AG04450 (cell line): ENCODE data around the gene MGAT5B. TPM values are rescaled to one million over a fixed set of nuclear protein-coding genes. Genes with fewer than 3 reads are reported as not detected.

Experiments used
- CTCF ChIA-PET: fragments of 300-600, 350-600 bp; formaldehyde crosslinking; extraction: SDS; loops from one replicate; lab custom pipeline; 2022; ENCODE audit warnings: antibody characterized with exemption, inconsistent platforms; lab: Charles Lee
- POLR2A ChIA-PET: fragments of 350-600 bp; formaldehyde crosslinking; extraction: SDS; loops from one replicate; lab custom pipeline; 2021; ENCODE audit warnings: antibody characterized with exemption, inconsistent platforms; lab: Yijun Ruan, JAX
- DNase-seq: peaks from one replicate; pipeline ENCODE4 v3.0.0-alpha.2; 2011; ENCODE audit warnings: low read depth, low spot score
- H3K27ac ChIP-seq: one replicate; pipeline ENCODE4 v1.5.1; 2012; ENCODE audit warnings: low read depth, low read length, control low read depth
- H3K27me3 ChIP-seq: one replicate; pipeline ENCODE4 v1.6.0; 2012; ENCODE audit warnings: low read length; ENCODE audit not compliant: control insufficient read depth, insufficient read depth
- H3K4me3 ChIP-seq: 2 replicates; pipeline ENCODE4 v1.5.1; 2011; ENCODE audit warnings: mild to moderate bottlenecking, low read depth, low read length, control low read depth
- H3K9me3 ChIP-seq: 2 replicates; pipeline ENCODE4 v1.5.1; 2012; ENCODE audit warnings: low read length; ENCODE audit not compliant: control insufficient read depth, insufficient read depth
- polyA plus RNA-seq: library from polyadenylated mRNA; depleted of rRNA; stranded (reverse); fragments of >200 nt; gene quantifications from 2 replicates; pipeline ENCODE4 v1.2.3, GENCODE V29; 2011
- TF ChIP-seq, protein P1 (sequence below): IDR thresholded peaks from 2 replicates; pipeline ENCODE4 v1.5.1; 2011; ENCODE audit warnings: low read depth, low read length, control low read depth, inconsistent platforms

Gene MGAT5B
- polyA plus RNA-seq, 1 experiment: 0.69 TPM

DNA sequence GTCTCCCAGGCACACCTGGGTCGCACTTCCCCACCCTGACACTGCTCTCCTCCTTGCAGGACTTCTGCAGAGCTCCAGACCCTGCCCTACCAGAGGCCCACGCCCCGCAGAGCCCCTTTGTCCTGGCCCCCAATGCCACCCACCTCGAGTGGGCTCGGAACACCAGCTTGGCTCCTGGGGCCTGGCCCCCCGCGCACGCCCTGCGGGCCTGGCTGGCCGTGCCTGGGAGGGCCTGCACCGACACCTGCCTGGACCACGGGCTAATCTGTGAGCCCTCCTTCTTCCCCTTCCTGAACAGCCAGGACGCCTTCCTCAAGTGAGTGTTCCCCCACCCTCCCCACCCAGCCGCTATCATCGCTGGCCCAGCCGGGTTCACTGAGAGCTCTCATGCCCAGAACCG is 79.6 kb downstream of the MGAT5B start:
- no peak overlapping the region for H3K27ac ChIP-seq
- CTCF ChIA-PET: no interaction called here
- no peaks in the 10 kb centered on the region for H3K27me3 ChIP-seq
- TF ChIP-seq, protein P1, sequence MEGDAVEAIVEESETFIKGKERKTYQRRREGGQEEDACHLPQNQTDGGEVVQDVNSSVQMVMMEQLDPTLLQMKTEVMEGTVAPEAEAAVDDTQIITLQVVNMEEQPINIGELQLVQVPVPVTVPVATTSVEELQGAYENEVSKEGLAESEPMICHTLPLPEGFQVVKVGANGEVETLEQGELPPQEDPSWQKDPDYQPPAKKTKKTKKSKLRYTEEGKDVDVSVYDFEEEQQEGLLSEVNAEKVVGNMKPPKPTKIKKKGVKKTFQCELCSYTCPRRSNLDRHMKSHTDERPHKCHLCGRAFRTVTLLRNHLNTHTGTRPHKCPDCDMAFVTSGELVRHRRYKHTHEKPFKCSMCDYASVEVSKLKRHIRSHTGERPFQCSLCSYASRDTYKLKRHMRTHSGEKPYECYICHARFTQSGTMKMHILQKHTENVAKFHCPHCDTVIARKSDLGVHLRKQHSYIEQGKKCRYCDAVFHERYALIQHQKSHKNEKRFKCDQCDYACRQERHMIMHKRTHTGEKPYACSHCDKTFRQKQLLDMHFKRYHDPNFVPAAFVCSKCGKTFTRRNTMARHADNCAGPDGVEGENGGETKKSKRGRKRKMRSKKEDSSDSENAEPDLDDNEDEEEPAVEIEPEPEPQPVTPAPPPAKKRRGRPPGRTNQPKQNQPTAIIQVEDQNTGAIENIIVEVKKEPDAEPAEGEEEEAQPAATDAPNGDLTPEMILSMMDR: no peak
- no peak for DNase-seq
- H3K9me3 ChIP-seq: no peaks in the 10 kb centered on the region
- POLR2A ChIA-PET: no interaction called here
- H3K4me3 ChIP-seq: no peak overlapping the region

DNA sequence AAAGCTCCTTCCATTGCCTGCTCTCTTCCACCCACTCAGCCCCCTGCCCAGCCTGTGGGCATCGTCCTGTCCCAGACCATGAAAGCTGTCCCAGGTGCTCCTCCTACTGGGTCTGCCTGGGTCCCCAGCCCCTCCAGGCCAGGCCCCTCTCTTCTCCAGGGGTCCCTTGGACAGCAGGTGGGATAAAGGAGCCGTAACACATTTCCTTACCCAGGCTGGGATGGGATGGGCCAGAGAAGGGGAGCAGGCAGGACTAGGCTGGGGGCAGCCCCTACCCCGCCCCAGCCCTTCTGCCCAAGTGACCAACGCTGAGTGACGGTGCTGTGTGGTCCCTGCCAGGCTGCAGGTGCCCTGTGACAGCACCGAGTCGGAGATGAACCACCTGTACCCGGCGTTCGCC is 80.1 kb downstream of the MGAT5B start:
- Histone ChIP-seq H3K4me3 (no peak overlapping the region), H3K9me3 (no peaks in the 10 kb centered on the region), H3K27ac (no peak overlapping the region), H3K27me3 (peaks cover 2% of the 10 kb centered on the region)
- ChIA-PET CTCF (no interaction called here), POLR2A (no interaction called here)
- DNase-seq: no peak
- TF ChIP-seq, protein P1: no peak

DNA sequence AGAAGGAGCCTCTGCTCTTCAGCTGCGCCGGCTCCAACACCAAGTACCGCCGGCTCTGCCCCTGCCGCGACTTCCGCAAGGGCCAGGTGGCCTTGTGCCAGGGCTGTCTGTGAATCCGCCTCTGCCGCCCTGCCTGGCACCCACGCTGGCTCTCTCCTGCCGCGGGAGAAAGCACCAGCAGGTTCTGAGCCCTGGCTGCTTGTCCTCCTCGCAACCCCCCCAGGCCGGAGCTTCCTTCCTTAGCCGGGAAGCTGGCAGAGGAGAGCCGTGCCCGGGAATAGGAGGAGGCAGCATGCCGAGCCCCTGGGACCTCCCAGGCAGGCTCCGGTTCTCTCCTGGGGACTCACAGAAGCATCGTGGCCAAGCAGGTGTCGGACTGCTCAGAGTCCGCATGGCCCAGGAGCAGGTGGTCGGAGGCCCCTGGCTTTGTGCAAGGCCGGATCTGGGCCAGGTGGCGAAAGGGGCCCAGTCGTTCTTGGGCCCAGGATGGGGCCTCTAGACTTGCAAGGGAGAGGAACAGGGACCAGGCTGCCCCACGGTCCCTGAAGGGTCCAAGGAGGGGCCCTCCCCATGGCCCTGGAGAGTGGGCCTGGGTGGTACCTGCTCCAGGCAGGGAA is 80.6 kb downstream of the MGAT5B start:
- CTCF ChIA-PET: no interaction called here
- Histone ChIP-seq H3K27ac (no peak overlapping the region), H3K4me3 (no peak overlapping the region), H3K9me3 (no peaks in the 10 kb centered on the region), H3K27me3 (peaks cover 6% of the 10 kb centered on the region)
- POLR2A ChIA-PET: no interaction called here
- TF ChIP-seq, protein P1: no peak
- DNase-seq: no peak

DNA sequence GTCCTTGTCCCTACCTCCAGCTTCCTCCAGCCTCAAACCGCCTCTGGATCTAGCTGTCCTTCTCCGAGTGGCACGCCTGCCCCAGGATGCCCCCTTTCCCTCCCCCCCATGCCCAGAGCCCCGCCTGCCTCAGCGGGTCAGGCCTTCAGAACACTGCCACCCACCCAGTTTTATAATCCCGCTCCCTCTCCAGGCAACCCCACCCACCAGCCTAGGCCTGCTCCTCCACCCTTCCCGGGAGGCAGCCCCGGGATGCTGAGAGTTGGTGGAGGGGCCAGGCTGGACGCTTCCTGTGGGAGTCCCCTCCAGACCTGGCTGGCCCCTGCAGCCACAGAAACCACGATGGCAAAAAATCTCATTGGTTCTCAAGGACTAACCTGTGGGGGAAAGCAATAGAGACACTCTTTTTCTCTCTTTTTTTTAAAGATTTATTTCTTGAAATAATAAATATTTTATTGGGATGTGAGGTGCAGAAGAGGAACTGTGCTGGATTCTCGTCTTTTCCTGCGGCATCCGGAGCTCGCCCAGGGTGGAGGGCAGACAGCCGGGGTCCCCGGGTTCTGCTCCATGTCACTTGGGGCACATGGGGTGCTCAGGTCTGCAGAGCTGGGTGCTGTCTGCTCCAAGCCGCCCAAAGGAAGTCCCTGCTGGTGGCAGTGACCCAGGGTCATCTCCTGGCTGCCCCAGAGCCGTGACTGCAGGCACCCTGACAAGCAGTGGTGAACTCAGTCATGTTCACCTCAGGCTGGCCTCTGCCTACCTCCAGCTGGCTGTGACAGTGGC is 81.9 kb downstream of the MGAT5B start:
- ChIA-PET POLR2A (no interaction called here), CTCF (no interaction called here)
- peaks cover 10% of the 10 kb centered on the region for H3K27me3 ChIP-seq
- TF ChIP-seq, protein P1: no peak
- H3K9me3 ChIP-seq: no peaks in the 10 kb centered on the region
- H3K27ac ChIP-seq: no peak overlapping the region
- no peak overlapping the region for H3K4me3 ChIP-seq
- no peak for DNase-seq

DNA sequence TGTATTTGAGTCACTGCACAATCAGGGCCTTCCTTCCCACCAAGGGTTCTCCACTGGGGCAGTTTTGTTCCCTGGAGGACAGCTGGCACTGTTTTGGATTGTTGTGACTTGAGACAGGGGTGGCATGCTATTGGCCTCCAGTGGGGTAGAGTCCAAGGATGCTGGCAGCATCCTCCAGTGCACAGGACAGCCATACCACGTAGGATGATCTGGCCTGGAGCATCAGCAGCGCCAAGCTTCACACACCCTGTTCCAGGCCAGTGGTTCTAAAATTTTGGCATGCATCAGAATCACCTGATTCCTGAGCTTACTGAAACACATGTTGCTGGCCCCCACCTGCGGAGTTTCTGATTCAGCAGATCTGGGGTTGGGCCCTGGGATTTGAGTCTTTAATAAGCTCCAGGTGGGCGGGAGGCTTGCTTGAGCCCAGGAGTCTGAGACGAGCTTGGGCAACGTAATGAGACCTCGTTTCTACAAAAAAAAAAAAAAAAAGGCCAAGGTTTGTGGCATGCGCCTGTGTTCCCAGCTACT is 83.2 kb downstream of the MGAT5B start:
- Histone ChIP-seq H3K27ac (no peak overlapping the region), H3K4me3 (no peak overlapping the region), H3K9me3 (no peaks in the 10 kb centered on the region), H3K27me3 (peaks cover 10% of the 10 kb centered on the region)
- POLR2A ChIA-PET: interaction anchor here (0.6 kb wide), 1 partner anchor 41 kb away, joined by 3 read pairs; no protein-coding TSS in a partner anchor
- DNase-seq: no peak
- CTCF ChIA-PET: no interaction called here
- TF ChIP-seq, protein P1: no peak
